ENCODE results near the gene GAPT.

DNA sequence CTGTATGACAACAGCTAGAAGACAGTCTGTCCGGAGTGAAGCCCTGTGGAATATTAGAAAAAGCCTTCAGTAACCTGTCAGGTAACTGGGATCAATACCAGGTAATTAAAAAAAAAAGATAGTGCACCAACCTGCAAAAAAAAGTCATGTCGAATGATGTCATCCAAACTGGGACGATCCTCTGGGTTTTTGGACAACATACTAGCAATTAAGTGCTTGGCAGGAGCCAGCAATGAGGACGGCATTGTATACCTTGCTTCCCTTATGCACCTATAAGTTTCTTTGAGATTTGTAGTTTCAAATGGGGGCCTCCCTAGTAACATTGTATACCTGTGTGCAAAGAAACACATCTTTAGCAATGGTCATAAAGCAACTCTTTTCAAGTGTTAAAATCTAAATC, 34.2 kb upstream of the GAPT start:
- TF ChIP-seq, protein P1, sequence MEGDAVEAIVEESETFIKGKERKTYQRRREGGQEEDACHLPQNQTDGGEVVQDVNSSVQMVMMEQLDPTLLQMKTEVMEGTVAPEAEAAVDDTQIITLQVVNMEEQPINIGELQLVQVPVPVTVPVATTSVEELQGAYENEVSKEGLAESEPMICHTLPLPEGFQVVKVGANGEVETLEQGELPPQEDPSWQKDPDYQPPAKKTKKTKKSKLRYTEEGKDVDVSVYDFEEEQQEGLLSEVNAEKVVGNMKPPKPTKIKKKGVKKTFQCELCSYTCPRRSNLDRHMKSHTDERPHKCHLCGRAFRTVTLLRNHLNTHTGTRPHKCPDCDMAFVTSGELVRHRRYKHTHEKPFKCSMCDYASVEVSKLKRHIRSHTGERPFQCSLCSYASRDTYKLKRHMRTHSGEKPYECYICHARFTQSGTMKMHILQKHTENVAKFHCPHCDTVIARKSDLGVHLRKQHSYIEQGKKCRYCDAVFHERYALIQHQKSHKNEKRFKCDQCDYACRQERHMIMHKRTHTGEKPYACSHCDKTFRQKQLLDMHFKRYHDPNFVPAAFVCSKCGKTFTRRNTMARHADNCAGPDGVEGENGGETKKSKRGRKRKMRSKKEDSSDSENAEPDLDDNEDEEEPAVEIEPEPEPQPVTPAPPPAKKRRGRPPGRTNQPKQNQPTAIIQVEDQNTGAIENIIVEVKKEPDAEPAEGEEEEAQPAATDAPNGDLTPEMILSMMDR (conservative IDR thresholded peaks at IDR 0.05; ENCODE audit: low read depth, low read length) = no peak
- TF ChIP-seq EZH2 (IDR thresholded peaks at IDR 0.05; ENCODE audit: low read length, unreplicated experiment) (no peak), EZH2phosphoT487 (IDR thresholded peaks at IDR 0.05; ENCODE audit: borderline replicate concordance, low read length) (no peak)
